ENCODE results near the gene NHLH1. TPM values are rescaled to one million over a fixed set of nuclear protein-coding genes. Genes with fewer than 3 reads are reported as not detected.

The NHLH1 gene
- total RNA-seq, 1 experiment from 2014 or later: 2.2 TPM

GRCh38 chr1:160420881-160421842, 54.3 kb downstream of the NHLH1 start:
- H3K4me1 ChIP-seq: no peaks in the 10 kb centered on the region
- DNase-seq: no peak
- H3K36me3 ChIP-seq: 0 out of 2 replicates have a peak, but pooled peaks cover 6% of the 10 kb centered on the region
- H3K27ac ChIP-seq: no peak overlapping the region
- H3K4me3 ChIP-seq: no peak overlapping the region
- H3K27me3 ChIP-seq: no peaks in the 10 kb centered on the region
- no peaks in the 10 kb centered on the region for H3K9me3 ChIP-seq (replicated peaks)

DNA sequence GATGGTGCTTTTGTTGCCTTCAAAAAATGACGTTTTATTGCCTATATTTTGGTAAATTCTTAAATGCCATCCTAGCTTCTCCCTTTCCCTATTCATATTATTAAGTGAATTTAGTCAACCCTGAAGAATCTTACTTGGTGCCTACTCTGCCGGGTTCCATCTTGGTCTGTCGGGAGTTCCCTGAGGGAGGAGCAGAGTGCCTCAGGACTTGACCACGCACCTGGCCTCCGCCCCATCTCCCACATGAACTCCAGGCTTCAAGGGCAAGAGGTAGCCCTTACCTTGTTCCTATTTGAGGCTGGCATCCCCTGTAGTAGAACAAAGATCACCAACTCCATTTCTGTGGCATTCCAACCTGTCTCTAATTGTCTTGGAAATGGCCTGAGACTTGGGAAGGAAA, 55.0 kb downstream of the NHLH1 start:
- Histone ChIP-seq H3K4me1 (no peaks in the 10 kb centered on the region), H3K36me3 (0 out of 2 replicates have a peak, but pooled peaks cover 6% of the 10 kb centered on the region), H3K4me3 (no peak overlapping the region), H3K27me3 (no peaks in the 10 kb centered on the region), H3K27ac (no peak overlapping the region), H3K9me3 (replicated peaks) (no peaks in the 10 kb centered on the region)
- no peak for DNase-seq

Other genes starting within 250 kb of the NHLH1 start
- not detected in 2 replicates for gene ATP1A4, start 215.5 kb upstream of the NHLH1 start, total RNA-seq (2014; rRNA removed; shearing (Covaris generic))
- 0.15 and 0.49 TPM in 2 replicates for gene CASQ1, start 176.5 kb upstream of the NHLH1 start, total RNA-seq (2014; rRNA removed; shearing (Covaris generic))
- 92.7 and 97.9 TPM in 2 replicates for gene PEA15, start 161.7 kb upstream of the NHLH1 start, total RNA-seq (2014; rRNA removed; shearing (Covaris generic))
- 40.7 and 53.6 TPM in 2 replicates for gene DCAF8, start 104.5 kb upstream of the NHLH1 start, total RNA-seq (2014; rRNA removed; shearing (Covaris generic))
- gene PEX19, start 81.9 kb upstream of the NHLH1 start, total RNA-seq (2014; rRNA removed; shearing (Covaris generic)): 35.2 and 37.2 TPM in 2 replicates
- gene COPA, start 23.8 kb upstream of the NHLH1 start, total RNA-seq (2014; rRNA removed; shearing (Covaris generic)): 107 TPM in 2 replicates
- gene NCSTN, start 23.7 kb upstream of the NHLH1 start, total RNA-seq (2014; rRNA removed; shearing (Covaris generic)): 49.3 and 56.9 TPM in 2 replicates
- 11.1 and 12.8 TPM in 2 replicates for gene VANGL2, start 33.5 kb downstream of the NHLH1 start, total RNA-seq (2014; rRNA removed; shearing (Covaris generic))
- gene SLAMF6, start 156.2 kb downstream of the NHLH1 start, total RNA-seq (2014; rRNA removed; shearing (Covaris generic)): not detected in 2 replicates
- gene CD84, start 212.4 kb downstream of the NHLH1 start, total RNA-seq (2014; rRNA removed; shearing (Covaris generic)): not detected in 2 replicates